ENCODE results near the gene ILRUN.
A peak's percentile ranks its signal among the peaks of the same experiment; 100 is the strongest.

The ILRUN gene

DNA sequence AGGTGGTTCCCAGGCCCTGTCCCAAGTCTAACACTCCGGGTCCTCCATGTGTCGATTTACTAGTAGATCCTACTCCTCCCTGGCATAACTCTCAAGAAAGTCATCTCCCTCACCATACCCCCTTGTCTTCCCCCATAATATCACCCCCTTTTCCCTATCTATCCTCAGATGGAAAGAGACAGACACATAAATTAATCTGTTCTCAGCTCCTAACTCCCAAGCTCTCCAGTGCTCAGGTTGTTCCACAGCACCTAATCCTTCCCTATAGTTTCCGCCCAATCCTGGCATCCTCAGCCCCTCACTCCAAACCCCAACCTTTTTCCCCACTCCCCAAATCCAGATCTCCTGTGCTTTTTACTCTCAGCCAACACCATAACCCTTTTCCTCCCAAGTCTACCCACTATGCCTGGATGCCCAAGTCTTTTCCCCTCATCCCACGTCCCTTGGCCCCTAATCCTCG lies 808 bp downstream of the ILRUN start:
- TF ChIP-seq, protein P1, sequence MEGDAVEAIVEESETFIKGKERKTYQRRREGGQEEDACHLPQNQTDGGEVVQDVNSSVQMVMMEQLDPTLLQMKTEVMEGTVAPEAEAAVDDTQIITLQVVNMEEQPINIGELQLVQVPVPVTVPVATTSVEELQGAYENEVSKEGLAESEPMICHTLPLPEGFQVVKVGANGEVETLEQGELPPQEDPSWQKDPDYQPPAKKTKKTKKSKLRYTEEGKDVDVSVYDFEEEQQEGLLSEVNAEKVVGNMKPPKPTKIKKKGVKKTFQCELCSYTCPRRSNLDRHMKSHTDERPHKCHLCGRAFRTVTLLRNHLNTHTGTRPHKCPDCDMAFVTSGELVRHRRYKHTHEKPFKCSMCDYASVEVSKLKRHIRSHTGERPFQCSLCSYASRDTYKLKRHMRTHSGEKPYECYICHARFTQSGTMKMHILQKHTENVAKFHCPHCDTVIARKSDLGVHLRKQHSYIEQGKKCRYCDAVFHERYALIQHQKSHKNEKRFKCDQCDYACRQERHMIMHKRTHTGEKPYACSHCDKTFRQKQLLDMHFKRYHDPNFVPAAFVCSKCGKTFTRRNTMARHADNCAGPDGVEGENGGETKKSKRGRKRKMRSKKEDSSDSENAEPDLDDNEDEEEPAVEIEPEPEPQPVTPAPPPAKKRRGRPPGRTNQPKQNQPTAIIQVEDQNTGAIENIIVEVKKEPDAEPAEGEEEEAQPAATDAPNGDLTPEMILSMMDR (IDR thresholded peaks at IDR 0.05; ENCODE audit: low read depth, low read length, poor library complexity, severe bottlenecking), result no peak
- TF ChIP-seq EZH2phosphoT487 (IDR thresholded peaks at IDR 0.05; ENCODE audit: borderline replicate concordance, low read length), result no peak
- peak overlapping the region; percentile 90 for H3K4me2 ChIP-seq (ENCODE audit: low read length)
- H3K4me3 ChIP-seq (ENCODE audit: low read length), result peak overlapping the region; percentile 99
- peaks cover 12% of the 10 kb centered on the region; the same call in 1 of the 2 replicates for H4K20me1 ChIP-seq (ENCODE audit: control insufficient read depth, insufficient read depth, low read depth, low read length)
- no peaks in the 10 kb centered on the region for H3K9me2 ChIP-seq (replicated peaks; ENCODE audit: control insufficient read depth, low read length)
- peaks cover 5% of the 10 kb centered on the region; the same call in 1 of the 2 replicates for H3F3A ChIP-seq (ENCODE audit: control insufficient read depth, insufficient read depth)
- peaks cover 51% of the 10 kb centered on the region for H3K4me1 ChIP-seq (ENCODE audit: control insufficient read depth, low read length)
- H3K79me2 ChIP-seq (ENCODE audit: control insufficient read depth, low read length), result peaks cover 62% of the 10 kb centered on the region
- H3K27me3 ChIP-seq (ENCODE audit: control insufficient read depth, low read length), result no peaks in the 10 kb centered on the region
- no peaks in the 10 kb centered on the region for H3K9me3 ChIP-seq (ENCODE audit: control insufficient read depth, insufficient read depth, low read length)
- peaks cover 29% of the 10 kb centered on the region for H3K36me3 ChIP-seq (ENCODE audit: control insufficient read depth, low read length)
- H3K27ac ChIP-seq (ENCODE audit: low read depth, low read length), result peak overlapping the region; percentile 58

DNA sequence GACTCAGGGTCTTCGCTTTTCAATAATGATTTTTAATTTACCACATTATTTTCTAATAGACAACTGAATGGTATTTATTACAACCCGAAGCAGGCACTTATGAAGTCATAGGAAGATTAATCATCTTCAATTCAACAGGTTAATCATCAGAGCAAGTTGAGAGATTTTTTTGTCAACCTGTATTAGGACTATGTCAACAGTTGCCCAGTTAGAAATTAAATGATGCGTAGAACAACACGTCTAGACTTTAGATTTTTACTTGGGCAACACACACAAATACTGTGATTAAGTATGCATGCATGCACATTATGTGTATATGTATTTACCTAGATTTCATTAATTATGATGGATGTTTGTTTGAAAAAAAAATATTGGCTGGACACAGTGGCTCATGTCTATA lies 4.3 kb downstream of the ILRUN start:
- Histone ChIP-seq H3K4me2 (ENCODE audit: low read length) (peak overlapping the region; percentile 5; the same call in 1 of the 2 replicates), H3K4me1 (ENCODE audit: control insufficient read depth, low read length) (peaks cover 49% of the 10 kb centered on the region)

DNA sequence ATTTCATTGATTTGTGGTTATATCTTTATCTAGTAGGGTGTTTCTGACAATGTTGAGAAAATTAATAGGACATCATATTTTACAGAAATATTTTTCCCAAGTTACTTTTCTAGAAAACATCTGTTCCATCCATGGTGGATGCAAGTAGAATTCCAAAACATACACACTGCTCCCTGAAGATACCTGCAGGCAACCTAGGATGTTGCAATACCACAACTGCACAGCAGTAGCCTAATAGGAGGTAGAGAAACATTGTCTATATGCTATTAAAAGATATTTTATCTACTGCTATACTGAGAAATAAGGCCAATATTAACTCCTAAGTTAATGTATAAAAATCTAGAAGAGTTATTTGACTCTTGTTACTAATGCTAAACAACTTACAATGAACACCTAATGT lies 6.8 kb downstream of the ILRUN start:
- peaks cover 98% of the 10 kb centered on the region for H3K79me2 ChIP-seq (ENCODE audit: control insufficient read depth, low read length)
- no peak overlapping the region for H3K27ac ChIP-seq (ENCODE audit: low read depth, low read length)
- H3K9me3 ChIP-seq (ENCODE audit: control insufficient read depth, insufficient read depth, low read length), result no peaks in the 10 kb centered on the region
- H4K20me1 ChIP-seq (ENCODE audit: control insufficient read depth, insufficient read depth, low read depth, low read length), result peaks cover 5% of the 10 kb centered on the region; the same call in 1 of the 2 replicates
- H3K4me1 ChIP-seq (ENCODE audit: control insufficient read depth, low read length), result peaks cover 44% of the 10 kb centered on the region
- H3K4me3 ChIP-seq (ENCODE audit: low read length), result no peak overlapping the region
- peaks cover 6% of the 10 kb centered on the region for H3F3A ChIP-seq (ENCODE audit: control insufficient read depth, insufficient read depth)
- no peak overlapping the region for H3K4me2 ChIP-seq (ENCODE audit: low read length)
- H3K36me3 ChIP-seq (ENCODE audit: control insufficient read depth, low read length), result peaks cover 20% of the 10 kb centered on the region
- no peaks in the 10 kb centered on the region for H3K9me2 ChIP-seq (replicated peaks; ENCODE audit: control insufficient read depth, low read length)
- no peaks in the 10 kb centered on the region for H3K27me3 ChIP-seq (ENCODE audit: control insufficient read depth, low read length)
- TF ChIP-seq, protein P1 (IDR thresholded peaks at IDR 0.05; ENCODE audit: low read depth, low read length, poor library complexity, severe bottlenecking), result no peak
- no peak for TF ChIP-seq EZH2phosphoT487 (IDR thresholded peaks at IDR 0.05; ENCODE audit: borderline replicate concordance, low read length)

More for the DNA sequence above, 4.3 kb downstream of the ILRUN start:
- Histone ChIP-seq H3F3A (ENCODE audit: control insufficient read depth, insufficient read depth) (no peaks in the 10 kb centered on the region), H3K27me3 (ENCODE audit: control insufficient read depth, low read length) (no peaks in the 10 kb centered on the region), H3K27ac (ENCODE audit: low read depth, low read length) (no peak overlapping the region), H4K20me1 (ENCODE audit: control insufficient read depth, insufficient read depth, low read depth, low read length) (peaks cover 12% of the 10 kb centered on the region; the same call in 1 of the 2 replicates), H3K4me3 (ENCODE audit: low read length) (no peak overlapping the region), H3K9me3 (ENCODE audit: control insufficient read depth, insufficient read depth, low read length) (no peaks in the 10 kb centered on the region), H3K36me3 (ENCODE audit: control insufficient read depth, low read length) (peaks cover 34% of the 10 kb centered on the region), H3K79me2 (ENCODE audit: control insufficient read depth, low read length) (peaks cover 95% of the 10 kb centered on the region), H3K9me2 (replicated peaks; ENCODE audit: control insufficient read depth, low read length) (no peaks in the 10 kb centered on the region)
- TF ChIP-seq EZH2phosphoT487 (IDR thresholded peaks at IDR 0.05; ENCODE audit: borderline replicate concordance, low read length), result no peak

DNA sequence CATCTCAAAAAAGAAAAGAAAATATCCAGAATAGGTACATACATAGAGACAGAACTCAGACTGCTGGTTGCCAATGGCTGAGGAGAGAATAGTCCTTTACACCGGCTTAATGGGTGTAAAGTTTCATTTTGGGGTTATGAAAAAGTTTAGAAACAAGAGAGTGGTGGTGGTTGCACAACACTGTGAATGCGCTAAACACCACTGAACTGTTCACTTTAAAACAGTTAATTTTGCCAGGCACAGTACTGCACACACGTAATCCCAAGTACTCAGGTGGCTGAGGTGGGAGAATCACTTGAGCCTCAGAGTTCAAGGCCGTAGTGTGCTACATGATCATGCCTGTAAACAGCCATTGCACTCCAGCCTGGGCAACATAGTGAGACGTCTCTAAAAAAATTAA lies 7.6 kb downstream of the ILRUN start:
- peaks cover 3% of the 10 kb centered on the region; the same call in 1 of the 2 replicates for H4K20me1 ChIP-seq (ENCODE audit: control insufficient read depth, insufficient read depth, low read depth, low read length)

More for the DNA sequence above, 7.6 kb downstream of the ILRUN start:
- no peak overlapping the region for H3K4me3 ChIP-seq (ENCODE audit: low read length)
- H3K27ac ChIP-seq (ENCODE audit: low read depth, low read length), result no peak overlapping the region
- H3K27me3 ChIP-seq (ENCODE audit: control insufficient read depth, low read length), result no peaks in the 10 kb centered on the region
- TF ChIP-seq, protein P1 (IDR thresholded peaks at IDR 0.05; ENCODE audit: low read depth, low read length, poor library complexity, severe bottlenecking), result no peak
- H3K79me2 ChIP-seq (ENCODE audit: control insufficient read depth, low read length), result peaks cover 98% of the 10 kb centered on the region
- H3K4me1 ChIP-seq (ENCODE audit: control insufficient read depth, low read length), result peaks cover 44% of the 10 kb centered on the region
- peaks cover 14% of the 10 kb centered on the region for H3F3A ChIP-seq (ENCODE audit: control insufficient read depth, insufficient read depth)
- H3K9me2 ChIP-seq (replicated peaks; ENCODE audit: control insufficient read depth, low read length), result no peaks in the 10 kb centered on the region
- H3K9me3 ChIP-seq (ENCODE audit: control insufficient read depth, insufficient read depth, low read length), result no peaks in the 10 kb centered on the region
- H3K36me3 ChIP-seq (ENCODE audit: control insufficient read depth, low read length), result peaks cover 12% of the 10 kb centered on the region
- H3K4me2 ChIP-seq (ENCODE audit: low read length), result no peak overlapping the region
